ENCODE results near the gene NTNG2.

Gene NTNG2

GRCh38 chr9:132187121-132187620 lies 25.3 kb downstream of the NTNG2 start:
- Histone ChIP-seq H3K27me3 (ENCODE audit: insufficient read depth, low read length, poor library complexity, severe bottlenecking) (no peaks in the 10 kb centered on the region), H3K9me3 (ENCODE audit: insufficient read depth, low read depth, low read length) (no peaks in the 10 kb centered on the region), H3K9me2 (replicated peaks; ENCODE audit: low read depth, low read length) (no peaks in the 10 kb centered on the region), H4K20me1 (ENCODE audit: insufficient read depth, low read length, poor library complexity, severe bottlenecking) (peaks cover 7% of the 10 kb centered on the region), H3K36me3 (ENCODE audit: insufficient read depth, low read length) (no peaks in the 10 kb centered on the region; the same call in 1 of the 2 replicates), H3K9ac (ENCODE audit: low read depth, low read length, poor library complexity, severe bottlenecking) (no peak overlapping the region), H3K4me3 (ENCODE audit: low read length, poor library complexity, severe bottlenecking) (no peak overlapping the region), H3F3A (ENCODE audit: low read depth) (no peaks in the 10 kb centered on the region), H2AFZ (ENCODE audit: low read length) (no peak overlapping the region), H3K4me2 (ENCODE audit: low read depth, low read length, poor library complexity, severe bottlenecking) (no peak overlapping the region), H3K79me2 (ENCODE audit: insufficient read depth, low read length) (peaks cover 2% of the 10 kb centered on the region; the same call in 1 of the 2 replicates), H3K4me1 (ENCODE audit: insufficient read depth, low read length, poor library complexity, severe bottlenecking) (peaks cover 4% of the 10 kb centered on the region)
- TF ChIP-seq, protein P1, sequence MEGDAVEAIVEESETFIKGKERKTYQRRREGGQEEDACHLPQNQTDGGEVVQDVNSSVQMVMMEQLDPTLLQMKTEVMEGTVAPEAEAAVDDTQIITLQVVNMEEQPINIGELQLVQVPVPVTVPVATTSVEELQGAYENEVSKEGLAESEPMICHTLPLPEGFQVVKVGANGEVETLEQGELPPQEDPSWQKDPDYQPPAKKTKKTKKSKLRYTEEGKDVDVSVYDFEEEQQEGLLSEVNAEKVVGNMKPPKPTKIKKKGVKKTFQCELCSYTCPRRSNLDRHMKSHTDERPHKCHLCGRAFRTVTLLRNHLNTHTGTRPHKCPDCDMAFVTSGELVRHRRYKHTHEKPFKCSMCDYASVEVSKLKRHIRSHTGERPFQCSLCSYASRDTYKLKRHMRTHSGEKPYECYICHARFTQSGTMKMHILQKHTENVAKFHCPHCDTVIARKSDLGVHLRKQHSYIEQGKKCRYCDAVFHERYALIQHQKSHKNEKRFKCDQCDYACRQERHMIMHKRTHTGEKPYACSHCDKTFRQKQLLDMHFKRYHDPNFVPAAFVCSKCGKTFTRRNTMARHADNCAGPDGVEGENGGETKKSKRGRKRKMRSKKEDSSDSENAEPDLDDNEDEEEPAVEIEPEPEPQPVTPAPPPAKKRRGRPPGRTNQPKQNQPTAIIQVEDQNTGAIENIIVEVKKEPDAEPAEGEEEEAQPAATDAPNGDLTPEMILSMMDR (conservative IDR thresholded peaks at IDR 0.05; ENCODE audit: low read length), result no peak
- no peak for TF ChIP-seq EZH2phosphoT487 (IDR thresholded peaks at IDR 0.05; ENCODE audit: borderline replicate concordance)

- no peak for TF ChIP-seq EZH2phosphoT487 (IDR thresholded peaks at IDR 0.05; ENCODE audit: borderline replicate concordance)
- TF ChIP-seq, protein P1 (conservative IDR thresholded peaks at IDR 0.05; ENCODE audit: low read length), result no peak
- Histone ChIP-seq H2AFZ (ENCODE audit: low read length) (no peak overlapping the region), H3K9me3 (ENCODE audit: insufficient read depth, low read depth, low read length) (no peaks in the 10 kb centered on the region), H4K20me1 (ENCODE audit: insufficient read depth, low read length, poor library complexity, severe bottlenecking) (peaks cover 3% of the 10 kb centered on the region), H3F3A (ENCODE audit: low read depth) (no peaks in the 10 kb centered on the region), H3K9me2 (replicated peaks; ENCODE audit: low read depth, low read length) (no peaks in the 10 kb centered on the region), H3K79me2 (ENCODE audit: insufficient read depth, low read length) (peaks cover 2% of the 10 kb centered on the region; the same call in 1 of the 2 replicates), H3K9ac (ENCODE audit: low read depth, low read length, poor library complexity, severe bottlenecking) (no peak overlapping the region), H3K4me3 (ENCODE audit: low read length, poor library complexity, severe bottlenecking) (no peak overlapping the region), H3K4me1 (ENCODE audit: insufficient read depth, low read length, poor library complexity, severe bottlenecking) (peaks cover 4% of the 10 kb centered on the region), H3K4me2 (ENCODE audit: low read depth, low read length, poor library complexity, severe bottlenecking) (no peak overlapping the region), H3K36me3 (ENCODE audit: insufficient read depth, low read length) (no peaks in the 10 kb centered on the region), H3K27me3 (ENCODE audit: insufficient read depth, low read length, poor library complexity, severe bottlenecking) (no peaks in the 10 kb centered on the region)
Observed at GRCh38 chr9:132190966-132191365, 29.1 kb downstream of the NTNG2 start.

- H3K9me2 ChIP-seq (replicated peaks; ENCODE audit: low read depth, low read length), result no peaks in the 10 kb centered on the region
- H3K4me2 ChIP-seq (ENCODE audit: low read depth, low read length, poor library complexity, severe bottlenecking), result no peak overlapping the region
- no peak for TF ChIP-seq EZH2phosphoT487 (IDR thresholded peaks at IDR 0.05; ENCODE audit: borderline replicate concordance)
- TF ChIP-seq, protein P1 (conservative IDR thresholded peaks at IDR 0.05; ENCODE audit: low read length), result no peak
- no peak overlapping the region for H2AFZ ChIP-seq (ENCODE audit: low read length)
- no peak overlapping the region for H3K9ac ChIP-seq (ENCODE audit: low read depth, low read length, poor library complexity, severe bottlenecking)
- no peaks in the 10 kb centered on the region for H3K4me1 ChIP-seq (ENCODE audit: insufficient read depth, low read length, poor library complexity, severe bottlenecking)
- H3K36me3 ChIP-seq (ENCODE audit: insufficient read depth, low read length), result no peaks in the 10 kb centered on the region
- H3K9me3 ChIP-seq (ENCODE audit: insufficient read depth, low read depth, low read length), result no peaks in the 10 kb centered on the region
- peaks cover 3% of the 10 kb centered on the region for H4K20me1 ChIP-seq (ENCODE audit: insufficient read depth, low read length, poor library complexity, severe bottlenecking)
- H3K79me2 ChIP-seq (ENCODE audit: insufficient read depth, low read length), result no peaks in the 10 kb centered on the region
- H3K27me3 ChIP-seq (ENCODE audit: insufficient read depth, low read length, poor library complexity, severe bottlenecking), result no peaks in the 10 kb centered on the region
- no peak overlapping the region for H3K4me3 ChIP-seq (ENCODE audit: low read length, poor library complexity, severe bottlenecking)
- no peaks in the 10 kb centered on the region for H3F3A ChIP-seq (ENCODE audit: low read depth)
Observed at GRCh38 chr9:132192728-132193127, 30.9 kb downstream of the NTNG2 start.

Measured in Loucy (cell line).